Spleen (tissue), 11 donors: ENCODE results near the gene GPR85. TPM values are rescaled to one million over a fixed set of nuclear protein-coding genes. Genes with fewer than 3 reads are reported as not detected.

Source experiments
- DNase-seq: peaks from one replicate; pipeline ENCODE4 v3.0.0-alpha.2; 2020
- H3K27ac ChIP-seq, 8 donors: fragments of 200-600 bp; sonication (generic) in 7 of 8; 1 replicate in 4 of 8; 2 replicates in 4 of 8; pipeline versions ENCODE4 v1.5.0 to v1.8.0; 2016 to 2021; ENCODE audit warnings: inconsistent platforms in 4 of 8, mild to moderate bottlenecking in 4 of 8, moderate library complexity in 1 of 8
- H3K27me3 ChIP-seq, 7 donors: fragments of 200-600 bp; sonication (generic) in 6 of 7; replicated peaks in 1 of 7; 1 replicate in 4 of 7; 2 replicates in 3 of 7; pipeline versions ENCODE4 v1.5.0 to v1.8.0; 2016 to 2021; ENCODE audit warnings: inconsistent platforms in 3 of 7, mild to moderate bottlenecking in 1 of 7
- H3K36me3 ChIP-seq, 6 donors: fragments of 200-600 bp; sonication (generic) in 5 of 6; 1 replicate in 4 of 6; 2 replicates in 2 of 6; pipeline versions ENCODE4 v1.5.0 to v1.8.0; 2016 to 2021; ENCODE audit warnings: inconsistent platforms in 2 of 6
- H3K4me1 ChIP-seq, 6 donors: fragments of 200-600 bp; sonication (generic) in 5 of 6; 1 replicate in 3 of 6; 2 replicates in 3 of 6; pipeline versions ENCODE4 v1.5.0 to v1.8.0; 2016 to 2021; ENCODE audit warnings: inconsistent platforms in 3 of 6
- H3K4me3 ChIP-seq, 8 donors: fragments of 200-600 bp; sonication (generic) in 7 of 8; 1 replicate in 4 of 8; 2 replicates in 4 of 8; pipeline versions ENCODE4 v1.5.0 to v1.8.0; 2016 to 2021; ENCODE audit warnings: inconsistent platforms in 4 of 8, mild to moderate bottlenecking in 4 of 8, moderate library complexity in 2 of 8
- H3K9me3 ChIP-seq, 8 donors: fragments of 200-600 bp; sonication (generic) in 7 of 8; 1 replicate in 4 of 8; 2 replicates in 4 of 8; pipeline versions ENCODE4 v1.5.0 to v1.8.0; 2016 to 2021; ENCODE audit warnings: inconsistent platforms in 4 of 8
- POLR2A ChIP-seq, 3 donors: fragments of 450-650 bp; IDR thresholded peaks; one replicate each; pipeline ENCODE4 v1.5.1; 2017; ENCODE audit warnings: antibody characterized with exemption in 3 of 3, mild to moderate bottlenecking in 1 of 3
- POLR2AphosphoS5 ChIP-seq, 3 donors: sonication (generic); formaldehyde crosslinking; IDR thresholded peaks; one replicate each; pipeline ENCODE4 v1.5.1; 2017; ENCODE audit warnings: antibody characterized with exemption in 3 of 3
- WGBS, 5 donors: extraction: QIAGEN DNeasy Blood & Tissue Kit in 3 of 5; methylation state at CpG; one replicate each; pipeline versions ENCODE4 v1.1.5 to v1.1.7; 2013 to 2018; 5-methylcytosine and 5-hydroxymethylcytosine counted together
- intact Hi-C: fragments of 100-400 bp; cut with DNase I; formaldehyde crosslinking; loops from one replicate; pipeline ENCODE4 v1.15.0; 2023; ENCODE audit warnings: low total_unique reads
- polyA plus RNA-seq, 3 donors: library from polyadenylated mRNA; stranded (reverse); fragments of 200-250 nt; gene quantifications; one replicate each; pipeline ENCODE4 v1.2.1, GENCODE V29; 2013
- total RNA-seq, 7 donors: library from RNA; depleted of rRNA in 3 of 7; stranded (reverse); fragments of >200 nt in 3 of 7; fragmentation: NEBNext Ultra II Directional in 4 of 7; extraction: Animal tissue kit (Norgen Biotek cat#: 25700) in 4 of 7; gene quantifications; one replicate each; pipeline versions ENCODE4 v1.1.0 to v1.2.1, GENCODE V29; 2016 to 2021
- TF ChIP-seq, protein P1 (sequence below), 11 experiments: fragments of 200-600 bp in 7 of 11; fragments of 450-650 bp in 4 of 11; sonication (generic) in 4 of 11; IDR thresholded peaks in 8 of 11; conservative IDR thresholded peaks in 3 of 11; 1 replicate in 7 of 11; 2 replicates in 4 of 11; pipeline versions ENCODE4 v1.4.0 to v1.8.0; 2016 to 2021; ENCODE audit warnings: antibody characterized with exemption in 11 of 11, inconsistent platforms in 4 of 11, mild to moderate bottlenecking in 1 of 11
- donor health status: healthy with polysubstance abuse.
- donor health status: DM: no; HTN: no; CAD: no; lungs with moderate emphysema.
- donor health status: DM: no; HTN: no; CAD: no.
- donor health status: Bipolar disorder and iron deficiency.
- donor health status: healthy.
- donor health status: DM: no; HTN: no; CAD: no.
- donor health status: DM: yes; HTN: yes; CAD: no.

GPR85 gene
- total and polyA plus RNA-seq, 10 donors, result 1.3 to 11.3 (median 5.2) TPM

DNA sequence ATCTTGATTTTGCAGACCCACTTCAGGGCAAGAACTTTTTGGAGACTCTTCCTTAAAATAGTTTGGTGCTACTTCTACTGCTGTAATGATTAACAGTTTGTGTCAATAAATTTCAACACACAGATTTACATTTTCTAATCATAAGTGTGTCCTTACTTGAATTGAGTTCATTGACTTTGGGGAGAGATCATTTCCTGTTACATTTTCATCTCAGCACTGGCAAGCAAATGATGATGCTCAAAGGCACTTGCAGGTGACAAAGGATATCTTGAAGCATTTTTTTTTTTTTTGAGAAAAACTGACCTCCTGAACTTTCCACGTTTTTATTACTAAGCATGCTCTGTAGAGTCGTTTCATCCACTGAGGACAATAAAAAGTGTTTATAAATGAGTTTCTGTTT is 52.7 kb downstream of the GPR85 start:
- H3K4me3 ChIP-seq, result no peak overlapping the region
- H3K27ac ChIP-seq, result no peak overlapping the region
- 39 to 52% (median 44%) methylated on average over 2 of the region's 2 CpGs for WGBS, 5 donors
- intact Hi-C loops, result no loop called here
- TF ChIP-seq, protein P1, sequence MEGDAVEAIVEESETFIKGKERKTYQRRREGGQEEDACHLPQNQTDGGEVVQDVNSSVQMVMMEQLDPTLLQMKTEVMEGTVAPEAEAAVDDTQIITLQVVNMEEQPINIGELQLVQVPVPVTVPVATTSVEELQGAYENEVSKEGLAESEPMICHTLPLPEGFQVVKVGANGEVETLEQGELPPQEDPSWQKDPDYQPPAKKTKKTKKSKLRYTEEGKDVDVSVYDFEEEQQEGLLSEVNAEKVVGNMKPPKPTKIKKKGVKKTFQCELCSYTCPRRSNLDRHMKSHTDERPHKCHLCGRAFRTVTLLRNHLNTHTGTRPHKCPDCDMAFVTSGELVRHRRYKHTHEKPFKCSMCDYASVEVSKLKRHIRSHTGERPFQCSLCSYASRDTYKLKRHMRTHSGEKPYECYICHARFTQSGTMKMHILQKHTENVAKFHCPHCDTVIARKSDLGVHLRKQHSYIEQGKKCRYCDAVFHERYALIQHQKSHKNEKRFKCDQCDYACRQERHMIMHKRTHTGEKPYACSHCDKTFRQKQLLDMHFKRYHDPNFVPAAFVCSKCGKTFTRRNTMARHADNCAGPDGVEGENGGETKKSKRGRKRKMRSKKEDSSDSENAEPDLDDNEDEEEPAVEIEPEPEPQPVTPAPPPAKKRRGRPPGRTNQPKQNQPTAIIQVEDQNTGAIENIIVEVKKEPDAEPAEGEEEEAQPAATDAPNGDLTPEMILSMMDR (IDR thresholded peaks at IDR 0.05 in 8 of 11, conservative IDR thresholded peaks at IDR 0.05 in 3 of 11), result no peak
- TF ChIP-seq POLR2A (IDR thresholded peaks at IDR 0.05), result no peak
- TF ChIP-seq POLR2AphosphoS5 (IDR thresholded peaks at IDR 0.05), result no peak
- no peaks in the 10 kb centered on the region for H3K36me3 ChIP-seq
- H3K4me1 ChIP-seq, result no peaks in the 10 kb centered on the region
- H3K27me3 ChIP-seq, result peaks cover 0 to 10% (median 0%) of the 10 kb centered on the region in 7 donors
- no peak for DNase-seq
- peaks cover 0 to 2% (median 0%) of the 10 kb centered on the region in 8 donors for H3K9me3 ChIP-seq

Other genes starting within 250 kb of the GPR85 start
- gene SMIM30, start 31.7 kb upstream of the GPR85 start, total RNA-seq, result 10 to 100 TPM; 29.1 to 70.7 (median 46.1) TPM
- 10 to 100 TPM; 64.7 to 98.7 (median 72.3) TPM for gene SMIM30, start 31.7 kb upstream of the GPR85 start, polyA plus RNA-seq